PFSK-1 (cell line): ENCODE results near the gene EML4.

Experiments
- POLR2AphosphoS5 ChIP-seq: IDR thresholded peaks from 2 replicates; pipeline ENCODE4 v1.6.1; 2012; ENCODE audit warnings: low read depth, mild to moderate bottlenecking, control low read depth, low read length, moderate library complexity
- SIN3A ChIP-seq: IDR thresholded peaks from 2 replicates; pipeline ENCODE4 v1.6.1; 2012; ENCODE audit warnings: mild to moderate bottlenecking, low read length, moderate library complexity, borderline replicate concordance; ENCODE audit not compliant: insufficient read depth
- TAF1 ChIP-seq: IDR thresholded peaks from 2 replicates; pipeline ENCODE4 v1.6.1; 2012; ENCODE audit warnings: low read length, control low read depth, borderline replicate concordance; ENCODE audit not compliant: insufficient read depth
- TF ChIP-seq, protein P1 (sequence below), 2 experiments: IDR thresholded peaks; 2 replicates each; pipeline versions ENCODE4 v1.6.1 to v1.8.0; 2011 to 2012; ENCODE audit warnings: low read depth in 2 of 2, low read length in 2 of 2, control low read depth in 1 of 2, inconsistent platforms in 1 of 2, mild to moderate bottlenecking in 1 of 2, moderate library complexity in 1 of 2; ENCODE audit not compliant: insufficient read depth in 1 of 2

DNA sequence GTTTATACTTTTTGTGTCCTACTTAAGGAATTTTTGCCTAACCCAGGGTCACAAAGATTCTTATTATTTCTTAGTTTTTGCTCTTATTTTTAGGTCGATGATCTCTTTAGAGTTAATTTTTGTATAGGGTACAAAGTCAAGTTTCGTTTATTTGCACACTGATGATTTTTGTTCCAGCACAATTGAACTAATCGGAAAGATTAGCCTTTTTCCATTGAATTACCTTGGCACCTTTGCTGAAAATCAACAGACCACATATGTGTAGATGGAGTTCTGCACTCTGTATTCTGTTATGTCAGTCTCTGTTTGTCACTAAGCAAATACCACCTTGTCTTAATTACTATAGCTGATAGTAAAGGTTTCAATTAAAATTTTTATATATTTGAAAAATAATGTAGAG lies 18.7 kb downstream of the EML4 start:
- TF ChIP-seq, protein P1, sequence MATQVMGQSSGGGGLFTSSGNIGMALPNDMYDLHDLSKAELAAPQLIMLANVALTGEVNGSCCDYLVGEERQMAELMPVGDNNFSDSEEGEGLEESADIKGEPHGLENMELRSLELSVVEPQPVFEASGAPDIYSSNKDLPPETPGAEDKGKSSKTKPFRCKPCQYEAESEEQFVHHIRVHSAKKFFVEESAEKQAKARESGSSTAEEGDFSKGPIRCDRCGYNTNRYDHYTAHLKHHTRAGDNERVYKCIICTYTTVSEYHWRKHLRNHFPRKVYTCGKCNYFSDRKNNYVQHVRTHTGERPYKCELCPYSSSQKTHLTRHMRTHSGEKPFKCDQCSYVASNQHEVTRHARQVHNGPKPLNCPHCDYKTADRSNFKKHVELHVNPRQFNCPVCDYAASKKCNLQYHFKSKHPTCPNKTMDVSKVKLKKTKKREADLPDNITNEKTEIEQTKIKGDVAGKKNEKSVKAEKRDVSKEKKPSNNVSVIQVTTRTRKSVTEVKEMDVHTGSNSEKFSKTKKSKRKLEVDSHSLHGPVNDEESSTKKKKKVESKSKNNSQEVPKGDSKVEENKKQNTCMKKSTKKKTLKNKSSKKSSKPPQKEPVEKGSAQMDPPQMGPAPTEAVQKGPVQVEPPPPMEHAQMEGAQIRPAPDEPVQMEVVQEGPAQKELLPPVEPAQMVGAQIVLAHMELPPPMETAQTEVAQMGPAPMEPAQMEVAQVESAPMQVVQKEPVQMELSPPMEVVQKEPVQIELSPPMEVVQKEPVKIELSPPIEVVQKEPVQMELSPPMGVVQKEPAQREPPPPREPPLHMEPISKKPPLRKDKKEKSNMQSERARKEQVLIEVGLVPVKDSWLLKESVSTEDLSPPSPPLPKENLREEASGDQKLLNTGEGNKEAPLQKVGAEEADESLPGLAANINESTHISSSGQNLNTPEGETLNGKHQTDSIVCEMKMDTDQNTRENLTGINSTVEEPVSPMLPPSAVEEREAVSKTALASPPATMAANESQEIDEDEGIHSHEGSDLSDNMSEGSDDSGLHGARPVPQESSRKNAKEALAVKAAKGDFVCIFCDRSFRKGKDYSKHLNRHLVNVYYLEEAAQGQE (IDR thresholded peaks at IDR 0.05; ENCODE audit: insufficient read depth in 1 of 2, low read depth in 2 of 2, low read length in 2 of 2), result no peak
- no peak for TF ChIP-seq POLR2AphosphoS5
- no peak for TF ChIP-seq SIN3A
- TF ChIP-seq TAF1, result no peak
